Smooth muscle cell (in vitro differentiated cells): Measurements from ENCODE around the gene GFRA1. TPM values are rescaled to one million over a fixed set of nuclear protein-coding genes. Genes with fewer than 3 reads are reported as not detected.

Source experiments
- DNase-seq: peaks from one replicate; lab custom pipeline; 2025; ENCODE audit not compliant: unreplicated experiment; lab: John Stamatoyannopoulos, UW
- H2AFZ ChIP-seq: fragments of 200-600 bp; sonication (generic); 2 replicates; pipeline ENCODE4 v1.6.0; 2016; ENCODE audit warnings: antibody characterized with exemption, low read depth, mild to moderate bottlenecking
- H3F3A ChIP-seq: fragments of 200-600 bp; sonication (generic); 2 replicates; pipeline ENCODE4 v1.6.0; 2017; ENCODE audit warnings: antibody characterized with exemption, low read depth
- H3K27ac ChIP-seq: fragments of 200-600 bp; sonication (generic); 2 replicates; pipeline ENCODE4 v1.5.1; 2016; ENCODE audit warnings: low read depth, mild to moderate bottlenecking
- H3K27me3 ChIP-seq: fragments of 200-600 bp; sonication (generic); 2 replicates; pipeline ENCODE4 v1.6.1; 2016; ENCODE audit warnings: low read depth, mild to moderate bottlenecking
- H3K36me3 ChIP-seq: fragments of 200-600 bp; sonication (generic); 2 replicates; pipeline ENCODE4 v1.5.1; 2016; ENCODE audit warnings: low read depth
- H3K4me1 ChIP-seq: fragments of 200-600 bp; sonication (generic); 2 replicates; pipeline ENCODE4 v1.5.1; 2016; ENCODE audit warnings: low read depth
- H3K4me2 ChIP-seq: fragments of 200-600 bp; sonication (generic); 2 replicates; pipeline ENCODE4 v1.6.0; 2016; ENCODE audit warnings: mild to moderate bottlenecking
- H3K4me3 ChIP-seq: fragments of 200-600 bp; sonication (generic); 2 replicates; pipeline ENCODE4 v1.5.1; 2016; ENCODE audit warnings: mild to moderate bottlenecking
- H3K79me2 ChIP-seq: fragments of 200-600 bp; sonication (generic); 2 replicates; pipeline ENCODE4 v1.6.0; 2016; ENCODE audit warnings: low read depth, mild to moderate bottlenecking
- H3K9ac ChIP-seq: fragments of 200-600 bp; sonication (generic); 2 replicates; pipeline ENCODE4 v1.6.0; 2016; ENCODE audit warnings: low read depth
- H3K9me3 ChIP-seq: fragments of 200-600 bp; sonication (generic); replicated peaks from 2 replicates; pipeline ENCODE4 v1.5.1; 2016; ENCODE audit warnings: low read depth
- H4K20me1 ChIP-seq: fragments of 200-600 bp; sonication (generic); 2 replicates; pipeline ENCODE4 v1.6.0; 2016; ENCODE audit warnings: low read depth
- WGBS: methylation state at CpG from one replicate; pipeline ENCODE4 v1.1.7; 2016; ENCODE audit warnings: low lambda C conversion rate; 5-methylcytosine and 5-hydroxymethylcytosine counted together
- polyA plus RNA-seq: library from polyadenylated mRNA; unstranded; fragments of >200 nt; fragmentation: Nextera tagmentation; extraction: Ambion mirVana; gene quantifications from 2 replicates; pipeline ENCODE4 v1.2.1, GENCODE V29; 2016
- total RNA-seq: library from RNA; depleted of rRNA; stranded (reverse); fragments of >200 nt; gene quantifications from 2 replicates; pipeline ENCODE4 v1.2.3, GENCODE V29; 2014
- TF ChIP-seq, protein P1 (sequence below): fragments of 200-600 bp; sonication (generic); IDR thresholded peaks from 2 replicates; pipeline ENCODE4 v1.5.1; 2017; ENCODE audit warnings: borderline replicate concordance, mild to moderate bottlenecking, antibody characterized with exemption; ENCODE audit not compliant: insufficient read depth, poor library complexity, severe bottlenecking

GFRA1 gene
- total and polyA plus RNA-seq, 2 experiments from 2014 or later = 1.3 to 1.9 TPM

DNA sequence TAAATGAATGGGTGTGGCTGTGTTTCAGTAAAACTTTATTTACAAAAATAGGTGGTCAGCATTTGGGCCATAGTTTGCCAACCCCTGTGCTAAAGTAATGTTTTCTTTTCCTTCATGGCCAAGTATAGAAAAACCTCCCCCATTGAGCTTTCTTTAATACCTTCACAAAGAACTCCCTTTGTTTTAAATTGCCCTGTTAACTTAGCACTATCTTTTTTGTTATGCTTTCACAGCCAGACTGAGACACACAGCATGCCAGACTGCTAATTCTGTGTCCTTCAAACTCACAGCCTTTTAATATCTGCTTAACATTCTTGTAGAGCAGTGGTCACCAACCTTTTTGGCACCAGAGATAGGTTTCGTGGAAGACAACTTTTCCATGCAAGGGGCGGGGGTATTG is 78.0 kb downstream of the GFRA1 start:
- Histone ChIP-seq H3K79me2 (no peaks in the 10 kb centered on the region), H3K9me3 (no peaks in the 10 kb centered on the region), H3K4me3 (no peak overlapping the region), H3F3A (no peaks in the 10 kb centered on the region), H4K20me1 (no peaks in the 10 kb centered on the region), H2AFZ (no peak overlapping the region), H3K4me1 (no peaks in the 10 kb centered on the region), H3K9ac (no peak overlapping the region), H3K27me3 (no peaks in the 10 kb centered on the region), H3K27ac (no peak overlapping the region), H3K36me3 (no peaks in the 10 kb centered on the region), H3K4me2 (no peak overlapping the region)
- WGBS = 90% methylated on average over 2 of the region's 2 CpGs
- TF ChIP-seq, protein P1, sequence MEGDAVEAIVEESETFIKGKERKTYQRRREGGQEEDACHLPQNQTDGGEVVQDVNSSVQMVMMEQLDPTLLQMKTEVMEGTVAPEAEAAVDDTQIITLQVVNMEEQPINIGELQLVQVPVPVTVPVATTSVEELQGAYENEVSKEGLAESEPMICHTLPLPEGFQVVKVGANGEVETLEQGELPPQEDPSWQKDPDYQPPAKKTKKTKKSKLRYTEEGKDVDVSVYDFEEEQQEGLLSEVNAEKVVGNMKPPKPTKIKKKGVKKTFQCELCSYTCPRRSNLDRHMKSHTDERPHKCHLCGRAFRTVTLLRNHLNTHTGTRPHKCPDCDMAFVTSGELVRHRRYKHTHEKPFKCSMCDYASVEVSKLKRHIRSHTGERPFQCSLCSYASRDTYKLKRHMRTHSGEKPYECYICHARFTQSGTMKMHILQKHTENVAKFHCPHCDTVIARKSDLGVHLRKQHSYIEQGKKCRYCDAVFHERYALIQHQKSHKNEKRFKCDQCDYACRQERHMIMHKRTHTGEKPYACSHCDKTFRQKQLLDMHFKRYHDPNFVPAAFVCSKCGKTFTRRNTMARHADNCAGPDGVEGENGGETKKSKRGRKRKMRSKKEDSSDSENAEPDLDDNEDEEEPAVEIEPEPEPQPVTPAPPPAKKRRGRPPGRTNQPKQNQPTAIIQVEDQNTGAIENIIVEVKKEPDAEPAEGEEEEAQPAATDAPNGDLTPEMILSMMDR = no peak
- no peak for DNase-seq

DNA sequence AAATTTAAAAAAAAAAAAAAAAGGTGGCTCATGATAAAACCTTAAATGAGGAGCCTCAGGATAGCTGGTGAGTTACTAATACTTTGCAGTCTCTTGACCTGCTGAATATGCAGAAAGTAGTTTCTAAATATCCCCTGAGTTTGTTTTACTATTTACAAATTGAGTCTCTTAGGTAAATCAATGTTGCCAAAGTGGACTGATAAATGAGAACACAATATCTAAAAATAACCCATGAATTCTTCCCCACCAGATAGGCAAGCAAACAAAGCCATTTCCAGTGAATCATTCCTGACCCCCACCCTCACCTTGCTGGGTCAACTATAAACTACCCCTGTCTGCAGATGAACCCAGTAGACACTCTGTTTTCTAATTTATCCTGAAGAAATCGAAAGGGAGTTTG is 78.9 kb downstream of the GFRA1 start:
- Histone ChIP-seq H4K20me1 (no peaks in the 10 kb centered on the region), H3K27ac (no peak overlapping the region), H2AFZ (no peak overlapping the region), H3K4me3 (no peak overlapping the region), H3K4me2 (no peak overlapping the region), H3K4me1 (no peaks in the 10 kb centered on the region), H3F3A (no peaks in the 10 kb centered on the region), H3K79me2 (no peaks in the 10 kb centered on the region), H3K27me3 (no peaks in the 10 kb centered on the region), H3K9ac (no peak overlapping the region), H3K36me3 (no peaks in the 10 kb centered on the region), H3K9me3 (no peaks in the 10 kb centered on the region)
- TF ChIP-seq, protein P1 = no peak
- WGBS = 86% methylated on average over 1 of the region's 1 CpG
- no peak for DNase-seq

DNA sequence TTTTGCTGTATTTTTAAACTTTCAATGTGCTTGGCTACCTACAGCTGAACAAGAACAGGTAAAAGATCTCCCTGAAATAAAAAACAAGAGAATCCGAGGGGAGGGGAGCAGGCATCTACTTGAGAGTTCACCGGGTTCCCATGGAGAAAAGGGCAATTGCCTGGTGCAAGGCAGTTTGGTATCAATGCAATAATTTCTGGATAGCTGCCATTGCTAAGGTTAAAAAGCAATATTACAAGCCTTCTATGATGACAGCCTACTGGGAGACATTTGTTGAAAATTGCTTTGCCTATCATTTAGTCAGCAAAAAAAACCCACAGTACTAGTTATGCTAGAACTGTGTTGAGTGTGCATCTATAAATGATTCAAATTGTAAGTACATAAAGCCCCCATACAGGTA is 82.1 kb downstream of the GFRA1 start:
- TF ChIP-seq, protein P1 = no peak

DNA sequence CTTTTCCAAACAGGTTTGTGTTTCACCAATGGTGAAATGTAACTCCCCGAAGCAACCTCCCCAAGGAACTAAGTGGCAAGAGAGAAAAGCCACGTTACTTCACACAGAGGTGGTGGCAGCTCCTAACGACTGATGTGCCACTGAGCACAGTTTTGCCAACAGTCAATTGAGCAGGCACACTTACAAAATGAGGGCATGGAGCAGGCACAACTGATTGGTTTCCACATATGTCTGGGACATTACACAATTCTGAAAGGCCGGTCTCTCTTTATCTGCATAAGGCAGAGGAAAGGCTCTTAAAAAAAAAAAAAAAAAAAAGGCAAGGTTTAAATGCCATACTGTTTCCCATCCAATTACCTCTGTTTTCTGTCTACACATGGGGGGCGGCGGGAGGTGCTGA is 86.7 kb downstream of the GFRA1 start:
- DNase-seq = no peak
- H3K4me3 ChIP-seq = no peak overlapping the region
- H4K20me1 ChIP-seq = no peaks in the 10 kb centered on the region
- no peaks in the 10 kb centered on the region for H3F3A ChIP-seq
- H3K36me3 ChIP-seq = no peaks in the 10 kb centered on the region
- H3K4me1 ChIP-seq = no peaks in the 10 kb centered on the region
- TF ChIP-seq, protein P1 = no peak
- WGBS = 80% methylated on average over 6 of the region's 6 CpGs
- no peak overlapping the region for H2AFZ ChIP-seq
- H3K4me2 ChIP-seq = no peak overlapping the region
- H3K79me2 ChIP-seq = no peaks in the 10 kb centered on the region
- no peaks in the 10 kb centered on the region for H3K9me3 ChIP-seq
- H3K27me3 ChIP-seq = no peaks in the 10 kb centered on the region
- H3K9ac ChIP-seq = no peak overlapping the region
- H3K27ac ChIP-seq = no peak overlapping the region

More for the DNA sequence above, 82.1 kb downstream of the GFRA1 start:
- Histone ChIP-seq H3K4me1 (no peaks in the 10 kb centered on the region), H3K9ac (no peak overlapping the region), H3K4me2 (no peak overlapping the region), H3K27ac (no peak overlapping the region), H3K9me3 (no peaks in the 10 kb centered on the region), H3F3A (no peaks in the 10 kb centered on the region), H3K79me2 (no peaks in the 10 kb centered on the region), H4K20me1 (no peaks in the 10 kb centered on the region), H3K36me3 (no peaks in the 10 kb centered on the region), H2AFZ (no peak overlapping the region), H3K27me3 (no peaks in the 10 kb centered on the region), H3K4me3 (no peak overlapping the region)
- no peak for DNase-seq
- 92% methylated on average over 2 of the region's 2 CpGs for WGBS
